Hematopoietic multipotent progenitor cell treated with erythropoietin and hydrocortisone succinate and interleukin-3 and kit ligand, for 15 days (in vitro differentiated cells): Measurements from ENCODE around the gene DCAF7.

ENCODE experiments used
- DNase-seq: peaks from one replicate; pipeline ENCODE4 v3.0.0-alpha.2; 2015; ENCODE audit warnings: low spot score

DCAF7 gene

DNA sequence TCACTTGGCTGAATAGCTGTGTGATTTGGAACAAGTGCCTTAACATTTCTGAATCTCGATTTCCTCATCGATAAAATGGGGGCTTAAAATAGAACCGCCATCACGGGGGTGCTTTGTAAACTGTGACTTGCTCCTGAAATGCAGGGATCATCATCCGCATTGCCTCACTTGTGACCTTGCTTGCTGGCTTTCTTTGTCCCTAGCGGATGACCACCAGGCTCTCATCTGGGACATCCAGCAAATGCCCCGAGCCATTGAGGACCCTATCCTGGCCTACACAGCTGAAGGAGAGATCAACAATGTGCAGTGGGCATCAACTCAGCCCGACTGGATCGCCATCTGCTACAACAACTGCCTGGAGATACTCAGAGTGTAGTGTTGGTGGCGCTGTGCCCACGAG is 38.5 kb downstream of the DCAF7 start:
- no peak for DNase-seq

DNA sequence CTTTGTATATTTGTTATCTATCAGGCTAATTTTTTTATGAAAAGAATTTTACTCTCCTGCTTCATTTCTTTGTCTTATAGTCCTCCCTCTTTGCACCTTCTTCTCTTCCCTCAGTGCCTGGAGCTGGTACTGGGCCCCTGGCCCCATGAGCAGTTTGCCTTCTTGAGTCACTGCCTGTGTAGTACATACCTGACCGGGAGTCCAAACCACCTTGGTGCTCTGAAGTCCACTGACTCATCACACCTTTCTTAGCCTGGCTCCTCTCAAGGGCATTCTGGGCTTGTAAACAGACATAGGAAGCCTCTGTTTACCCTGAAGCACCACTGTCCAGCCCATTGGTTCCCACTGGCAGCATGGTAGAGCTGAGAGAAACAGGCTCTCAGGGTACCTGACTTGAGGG is 39.4 kb downstream of the DCAF7 start:
- no peak for DNase-seq

DNA sequence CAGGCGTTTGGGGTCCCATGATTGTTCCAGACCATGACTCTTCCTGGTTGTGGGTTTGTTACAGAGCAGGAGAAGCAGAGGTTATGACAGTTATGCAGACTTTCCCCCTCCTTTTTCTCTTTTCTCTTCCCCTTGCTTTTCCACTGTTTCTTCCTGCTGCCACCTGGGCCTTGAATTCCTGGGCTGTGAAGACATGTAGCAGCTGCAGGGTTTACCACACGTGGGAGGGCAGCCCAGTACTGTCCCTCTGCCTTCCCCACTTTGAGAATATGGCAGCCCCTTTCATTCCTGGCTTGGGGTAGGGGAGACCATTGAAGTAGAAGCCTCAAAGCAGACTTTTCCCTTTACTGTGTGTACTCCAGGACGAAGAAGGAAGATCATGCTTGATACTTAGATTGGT is 42.5 kb downstream of the DCAF7 start:
- DNase-seq, result no peak

DNA sequence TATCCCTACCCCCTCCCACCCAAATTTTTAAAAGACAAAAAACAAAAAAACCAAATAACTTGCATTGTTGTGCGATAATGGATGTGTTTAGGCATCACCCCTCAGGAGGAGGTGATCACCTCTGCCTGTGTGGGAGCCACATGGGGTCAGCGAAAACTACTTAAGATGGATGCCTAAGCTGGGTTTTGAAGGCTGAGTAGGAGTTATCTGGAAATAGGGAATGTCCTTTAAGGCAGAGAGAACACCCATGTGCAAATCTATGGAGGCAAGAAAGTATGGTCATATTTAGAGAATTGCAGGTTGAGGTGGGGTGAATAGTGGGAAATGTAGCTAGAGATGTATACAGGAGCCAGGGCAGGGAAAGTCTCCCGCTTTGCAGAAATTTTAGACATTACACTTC is 44.9 kb downstream of the DCAF7 start:
- no peak for DNase-seq

DNA sequence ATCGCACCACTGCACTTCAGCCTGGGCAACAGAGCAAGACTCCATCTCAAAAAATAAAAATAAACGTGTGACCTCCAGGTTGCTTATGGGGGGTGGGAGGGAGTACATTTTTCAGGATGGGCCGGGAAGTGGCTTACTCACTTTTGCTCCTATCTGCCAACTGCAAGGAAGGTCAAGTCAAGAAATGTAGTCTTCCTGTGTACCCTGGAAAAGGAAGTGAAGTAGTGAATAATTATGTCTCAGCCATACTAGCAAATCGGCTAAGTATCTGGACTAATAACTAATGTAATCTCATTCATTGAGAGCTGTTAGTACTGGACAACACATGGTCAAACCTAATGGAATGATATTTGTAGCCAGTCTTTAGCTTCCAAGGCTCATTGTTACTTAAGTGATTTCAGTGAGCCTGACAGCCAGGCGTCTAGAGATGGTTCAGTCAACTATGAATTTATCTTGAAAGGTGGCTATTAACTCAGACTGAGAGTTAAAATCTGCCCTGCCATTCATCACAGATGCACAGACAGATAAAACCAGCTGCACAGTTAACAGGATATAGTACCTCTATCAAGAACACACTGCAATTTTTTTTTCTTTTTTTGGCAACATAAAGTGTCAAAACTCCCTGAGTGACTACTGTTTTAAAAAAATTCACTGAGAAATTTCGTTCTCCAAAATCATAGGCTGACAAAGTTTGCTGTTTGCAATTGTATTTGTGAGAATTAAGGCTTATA is 46.7 kb downstream of the DCAF7 start:
- no peak for DNase-seq

DNA sequence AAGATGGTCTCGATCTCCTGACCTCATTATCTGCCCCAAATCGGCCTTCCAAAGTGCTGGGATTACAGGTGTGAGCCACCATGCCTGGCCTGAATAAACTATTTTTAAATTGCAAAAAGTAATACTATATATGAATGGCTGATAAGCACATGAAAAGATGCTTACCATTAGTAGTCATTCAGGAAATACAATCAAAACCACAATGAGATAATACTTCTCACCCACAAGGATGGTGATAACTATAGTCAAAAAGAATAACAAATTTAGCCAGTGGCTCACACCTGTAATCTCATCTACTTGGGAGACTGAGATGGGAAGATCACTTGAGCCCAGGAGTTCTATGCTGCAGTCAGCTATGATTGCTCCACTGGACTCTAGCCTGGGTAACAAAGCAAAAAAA is 48.0 kb downstream of the DCAF7 start:
- DNase-seq, result no peak

DNA sequence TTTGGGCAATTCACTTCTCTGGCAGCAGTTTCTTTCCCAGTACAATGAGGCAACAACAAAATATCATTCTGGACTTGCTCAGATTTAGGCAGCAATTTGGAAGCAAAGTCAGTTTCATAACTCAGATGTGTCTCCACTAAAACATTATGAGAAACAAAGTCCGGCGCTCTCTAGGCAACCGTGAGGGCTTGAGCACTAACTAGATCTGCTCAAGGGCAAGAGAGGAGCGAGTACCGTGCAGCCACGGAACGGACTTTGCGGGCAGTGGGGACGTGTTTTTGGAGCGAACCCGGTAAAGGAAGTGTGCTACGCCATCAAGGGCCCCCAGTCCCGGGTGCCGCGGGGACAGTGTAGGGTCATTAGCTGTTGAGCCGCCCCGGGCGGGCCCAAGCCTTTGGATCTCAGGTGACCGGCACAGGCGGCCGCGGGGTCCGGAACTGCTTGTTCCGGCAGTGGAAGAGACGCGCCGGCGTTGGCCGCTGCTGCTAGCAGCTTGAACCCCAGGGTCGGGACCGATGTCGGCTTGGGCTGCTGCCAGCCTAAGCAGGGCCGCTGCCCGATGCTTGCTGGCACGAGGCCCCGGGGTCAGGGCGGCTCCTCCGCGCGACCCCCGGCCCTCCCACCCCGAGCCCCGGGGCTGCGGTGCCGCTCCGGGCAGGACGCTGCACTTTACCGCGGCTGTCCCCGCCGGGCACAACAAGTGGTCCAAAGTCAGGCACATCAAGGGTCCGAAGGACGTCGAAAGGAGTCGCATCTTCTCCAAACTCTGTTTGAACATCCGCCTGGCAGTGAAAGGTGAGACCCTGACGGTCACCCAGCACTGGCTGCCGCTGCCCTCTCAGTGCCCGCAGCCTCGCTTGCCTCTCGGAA is 50.5 kb downstream of the DCAF7 start, which contains the start of gene TACO1:
Gene TACO1, plus strand, starts transcription at position 327 of the 870 bp plus-strand sequence. Its CDS starts 189 bp downstream, at position 516.
- DNase-seq, result peak; percentile 75

DNA sequence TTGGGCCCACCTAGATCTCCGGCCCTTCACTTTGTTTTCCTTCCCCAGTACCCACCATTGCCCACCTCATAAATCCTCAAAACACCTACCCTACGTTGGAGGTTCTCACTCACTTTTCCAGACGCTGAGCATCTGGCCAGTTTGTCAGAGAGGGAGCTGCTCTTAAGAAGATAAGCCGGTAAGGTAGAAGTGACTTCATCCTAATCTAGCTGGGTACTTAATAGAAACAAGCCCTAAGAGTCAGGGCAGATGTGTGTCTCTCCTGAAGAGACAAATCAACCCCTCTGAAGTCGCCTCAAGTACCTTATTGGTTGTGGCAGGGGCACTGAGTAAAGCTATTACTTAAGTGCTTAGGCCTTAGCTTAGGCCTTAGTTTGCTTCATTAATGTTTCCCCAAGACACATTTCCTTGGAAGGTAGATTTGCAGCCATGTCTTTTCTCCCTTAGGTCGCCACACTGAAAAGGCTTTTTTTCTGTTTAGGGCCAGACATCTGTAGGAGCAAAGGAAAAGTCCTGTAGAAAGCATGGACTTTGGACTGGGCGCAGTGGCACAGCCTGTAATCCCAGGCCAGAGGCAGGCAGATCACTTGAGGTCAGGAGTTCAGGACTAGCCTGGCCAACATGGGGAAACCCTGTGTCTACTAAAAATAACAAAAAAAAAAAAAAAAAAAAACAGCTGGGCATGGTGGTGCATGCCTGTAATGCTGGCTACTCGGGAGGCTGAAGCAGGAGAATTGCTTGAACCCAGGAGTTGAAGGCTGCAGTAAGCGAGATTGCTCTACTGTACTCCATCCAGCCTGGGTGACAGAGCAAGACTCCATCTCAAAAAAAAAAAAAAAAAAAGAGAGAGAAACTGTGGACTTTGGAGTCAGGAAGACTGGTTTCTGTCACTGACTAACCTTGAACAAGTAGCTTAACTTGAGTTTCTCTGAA is 51.4 kb downstream of the DCAF7 start:
- peak; percentile 56 for DNase-seq

DNA sequence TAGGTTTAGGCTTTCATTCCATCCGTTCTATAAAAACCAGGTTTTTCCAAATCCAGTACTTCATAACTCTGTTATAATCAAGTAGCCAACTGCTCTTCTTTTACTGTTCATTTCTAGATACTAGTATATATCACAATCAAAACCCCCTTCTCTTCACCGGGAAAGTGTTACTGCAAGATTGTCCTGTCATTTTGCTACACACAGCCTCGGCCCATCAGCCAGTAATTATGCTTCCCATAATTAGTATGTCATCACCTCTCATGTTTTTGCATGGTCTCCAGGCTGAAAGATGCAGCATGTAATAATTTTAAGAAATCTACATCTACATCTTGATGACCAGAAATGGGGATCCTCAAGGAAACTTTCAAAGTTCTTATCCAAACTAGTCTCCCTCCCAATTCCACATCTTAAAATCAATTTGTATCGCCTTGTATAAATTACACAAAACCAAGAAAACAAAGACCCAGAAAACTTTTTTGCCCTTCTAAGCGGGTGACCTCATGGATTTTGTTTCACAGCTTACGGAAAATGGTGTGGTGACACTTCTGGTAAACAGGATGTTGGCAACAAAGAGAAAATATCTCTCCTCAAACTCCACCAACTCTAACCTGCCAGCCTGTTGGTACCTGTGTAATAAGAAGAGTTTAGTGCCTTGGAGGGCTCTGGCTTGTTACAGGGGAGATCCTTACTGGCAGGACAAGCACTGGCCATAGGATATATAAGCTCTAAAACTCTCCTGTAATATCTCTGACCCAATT is 59.7 kb downstream of the DCAF7 start:
- no peak for DNase-seq

DNA sequence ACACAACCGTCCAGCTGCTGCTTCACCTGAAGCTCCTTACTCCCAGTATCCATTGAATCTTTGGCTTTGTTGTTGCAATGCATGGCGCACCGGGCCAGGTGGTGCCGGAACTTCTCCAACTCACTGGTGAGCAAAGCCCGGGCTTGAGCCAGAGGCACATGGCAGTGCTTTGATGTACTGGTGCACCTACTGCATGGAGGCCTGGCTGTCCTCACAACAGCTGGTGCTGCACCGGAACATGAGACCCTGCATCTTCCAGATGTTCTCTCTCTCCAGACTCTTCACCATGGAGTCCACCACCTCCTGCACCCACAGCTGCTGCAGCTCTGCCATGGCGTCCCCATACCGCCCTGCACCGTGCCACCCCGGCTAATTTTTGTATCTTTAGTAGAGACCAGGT is 60.6 kb downstream of the DCAF7 start:
- DNase-seq, result no peak

DNA sequence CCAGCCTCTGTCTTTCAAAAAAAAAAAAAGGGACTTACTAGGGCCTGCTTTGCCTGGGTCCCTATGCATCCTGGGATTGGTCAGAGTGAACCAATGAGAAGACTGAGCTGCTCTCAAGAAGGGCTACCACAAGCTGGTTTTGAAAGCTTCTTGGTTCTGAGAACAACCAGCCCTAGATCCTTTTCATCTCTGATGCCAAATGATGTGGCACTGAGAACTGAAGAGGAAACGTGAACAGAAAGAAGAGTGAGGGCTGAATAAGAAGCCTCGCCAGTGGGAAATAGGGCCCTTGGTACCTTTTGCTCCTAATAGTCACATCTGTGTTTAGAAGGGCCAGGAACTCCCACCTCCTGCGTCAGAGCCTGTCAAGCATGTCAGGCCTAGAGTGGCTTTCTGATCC is 61.1 kb downstream of the DCAF7 start:
- no peak for DNase-seq

DNA sequence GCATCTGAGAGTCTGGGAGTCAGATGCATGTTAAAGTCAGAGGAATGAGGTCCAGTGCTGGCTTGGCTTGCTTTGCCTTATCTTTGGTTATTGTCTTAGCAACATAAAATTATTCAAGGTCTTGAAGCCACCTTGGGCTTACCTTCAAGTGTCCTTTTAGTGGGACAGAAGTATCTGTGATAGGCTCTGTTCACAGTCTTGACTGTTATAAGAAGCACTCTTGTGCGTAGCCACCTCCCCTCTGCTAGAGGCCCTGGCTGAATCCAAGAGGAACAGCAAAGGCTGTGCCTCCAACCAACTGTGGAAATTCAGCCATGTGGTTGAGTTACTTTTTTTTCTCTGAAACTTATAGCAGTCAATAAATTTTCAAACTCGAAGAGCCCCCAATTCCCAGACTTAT is 63.4 kb downstream of the DCAF7 start:
- DNase-seq, result no peak

DNA sequence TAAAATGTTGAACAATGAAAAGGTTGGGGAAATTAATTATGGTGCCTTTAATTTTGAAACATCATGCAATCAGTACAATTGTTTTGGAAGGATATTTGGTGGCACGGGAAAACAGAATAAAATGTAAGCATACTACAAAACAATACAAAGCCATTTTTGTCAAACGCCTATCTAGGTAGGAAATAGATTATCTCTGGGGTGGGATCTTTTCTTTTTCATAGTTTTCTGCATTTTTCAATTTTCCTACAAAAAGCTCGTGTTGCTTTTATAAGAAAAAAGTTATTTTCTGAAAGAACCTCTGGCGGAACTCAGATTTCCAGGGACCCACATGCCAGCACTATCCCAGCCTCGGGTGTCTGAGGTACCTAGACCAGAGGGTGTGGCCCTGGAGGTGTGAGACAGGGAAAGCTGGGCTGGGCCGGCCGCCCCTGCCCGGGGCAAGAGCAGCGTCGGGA is 71.0 kb downstream of the DCAF7 start:
- no peak for DNase-seq

DNA sequence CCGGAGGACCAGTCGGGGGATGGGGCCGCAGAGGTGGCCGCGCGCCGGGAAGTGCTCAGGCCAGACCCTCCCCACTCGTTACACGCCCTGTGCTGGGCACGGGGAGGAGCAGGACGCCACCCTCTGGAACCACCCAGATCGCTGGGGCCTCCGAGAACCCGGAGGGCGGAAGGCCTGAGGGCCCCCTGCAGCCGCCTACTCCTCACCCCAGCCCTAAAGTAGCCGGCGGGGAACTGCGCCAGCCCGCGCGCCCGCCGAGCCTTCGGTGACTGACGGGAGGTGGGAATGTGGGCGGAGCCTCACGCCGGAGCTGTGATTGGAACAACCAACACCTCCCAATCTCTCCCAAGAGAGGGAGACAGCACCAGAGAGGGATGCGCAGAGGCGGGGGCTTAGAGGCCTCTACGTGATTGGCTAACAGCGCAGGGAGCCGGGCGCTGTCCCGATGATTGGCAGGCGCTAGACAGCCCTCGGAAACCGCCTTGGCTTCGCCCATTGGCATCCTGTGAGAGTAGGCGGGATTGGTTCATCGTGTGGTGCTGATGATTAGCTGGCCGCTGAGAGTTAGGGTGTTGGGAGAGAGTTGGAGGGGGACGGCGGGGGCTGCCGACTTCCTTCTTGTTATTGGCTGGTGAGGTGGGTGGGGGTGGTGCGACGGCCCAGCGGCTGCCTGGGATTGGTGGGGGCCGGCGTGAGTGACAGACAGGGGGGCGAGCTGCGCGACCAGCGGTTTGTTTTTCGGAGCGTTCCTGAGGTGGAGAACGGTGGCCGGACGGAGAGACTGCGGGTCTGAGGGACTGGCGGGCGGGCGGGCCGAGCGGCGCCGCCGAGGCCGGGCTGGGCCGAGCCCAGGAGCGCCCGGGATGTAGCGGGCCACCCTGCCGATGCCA is 71.7 kb downstream of the DCAF7 start, which contains the start of gene MAP3K3:
Gene MAP3K3, plus strand, starts transcription at position 734 of the 890 bp plus-strand sequence. CDS start 343 bp downstream, outside the sequence.
- peak; percentile 97 for DNase-seq

DNA sequence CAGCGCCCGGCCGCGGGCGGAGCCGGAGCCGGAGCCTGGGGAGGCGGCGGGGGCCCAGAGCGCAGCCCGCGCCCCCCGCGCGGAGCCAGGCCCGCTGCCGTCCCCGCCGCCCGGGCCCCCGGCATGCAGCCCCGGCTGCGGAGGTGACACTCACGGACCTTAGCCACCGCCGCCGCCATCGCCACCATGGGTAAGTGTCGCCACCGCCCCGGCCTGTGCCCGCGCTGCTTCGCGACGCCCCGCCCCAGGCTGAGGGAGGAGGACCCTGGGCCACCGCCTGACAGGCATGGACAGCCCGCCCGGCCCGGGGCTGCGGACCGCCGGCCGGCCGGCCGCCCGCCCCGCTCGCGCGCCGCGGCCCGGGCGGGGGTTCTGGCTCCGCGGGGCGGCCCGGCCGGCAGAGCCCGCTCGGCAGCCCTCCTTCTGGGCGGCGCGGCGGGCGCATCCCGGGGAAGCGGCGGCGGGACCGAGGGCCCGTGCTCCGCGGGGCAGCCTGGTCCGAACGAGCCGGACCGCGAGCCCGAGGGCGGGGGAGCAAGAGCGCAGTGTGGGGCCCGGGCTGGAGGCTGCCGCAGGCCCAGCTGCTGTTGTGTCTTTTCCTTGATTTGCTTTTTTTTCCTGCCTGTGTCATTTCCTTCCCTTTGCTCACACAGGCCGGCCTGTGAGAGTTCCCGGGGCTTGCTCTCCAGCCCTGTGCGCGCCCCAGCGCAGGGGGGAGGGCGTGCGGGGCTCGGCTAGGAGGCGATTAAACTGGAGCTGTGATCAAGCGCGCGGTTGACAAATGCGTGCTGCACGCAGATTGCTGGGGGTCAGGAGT is 72.5 kb downstream of the DCAF7 start:
- peak; percentile 51 for DNase-seq

DNA sequence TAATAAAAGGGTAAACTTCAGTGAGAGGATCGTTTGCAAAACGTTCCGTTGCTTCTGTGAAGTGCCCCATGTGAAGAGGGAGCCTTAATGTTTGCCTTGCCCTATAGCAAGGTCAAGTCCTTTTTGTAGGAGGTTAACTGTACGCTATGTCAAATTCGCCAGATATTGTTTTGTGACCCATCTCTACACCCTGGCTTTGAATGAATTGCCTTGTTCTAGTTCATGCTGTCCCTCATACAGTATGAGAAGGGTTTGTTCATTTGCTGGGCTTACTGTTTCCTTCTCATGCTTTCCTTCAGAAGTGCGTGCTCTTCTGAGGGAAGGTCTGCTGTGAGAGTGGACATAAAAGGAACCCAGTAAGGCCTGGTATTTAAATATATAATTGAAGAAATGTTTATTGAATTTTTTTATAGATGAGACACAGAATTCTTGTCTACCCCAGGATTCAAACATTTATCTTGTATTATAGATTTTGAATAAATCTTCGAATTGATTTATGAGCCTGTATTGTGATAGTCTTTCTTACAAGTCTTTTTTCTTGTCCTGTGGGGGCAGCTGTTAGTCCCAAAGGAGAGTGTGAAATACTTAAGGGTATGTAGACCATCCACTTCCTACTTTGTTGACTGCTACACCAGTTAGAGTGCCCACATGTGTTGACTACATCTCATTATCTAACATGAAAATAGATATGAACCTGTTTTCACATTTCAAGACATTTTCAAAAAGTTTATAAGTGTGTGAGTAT is 73.7 kb downstream of the DCAF7 start:
- no peak for DNase-seq

DNA sequence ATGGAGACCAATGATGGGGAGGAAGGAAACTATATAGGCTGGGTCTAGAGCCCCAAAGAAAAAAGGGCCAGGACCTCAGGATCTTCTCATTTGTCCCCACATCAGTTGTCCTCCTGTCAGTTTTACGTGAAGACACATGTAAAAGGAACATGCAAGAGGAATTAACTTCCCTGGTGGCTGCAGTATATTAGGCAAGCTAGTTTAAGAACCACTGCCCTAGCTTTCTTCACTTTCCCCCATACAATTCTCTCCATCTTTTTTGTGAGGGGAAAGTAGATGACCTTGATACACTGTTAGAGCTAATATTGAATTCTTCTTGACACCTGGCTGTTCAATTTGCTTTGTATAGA is 74.2 kb downstream of the DCAF7 start:
- DNase-seq, result no peak

DNA sequence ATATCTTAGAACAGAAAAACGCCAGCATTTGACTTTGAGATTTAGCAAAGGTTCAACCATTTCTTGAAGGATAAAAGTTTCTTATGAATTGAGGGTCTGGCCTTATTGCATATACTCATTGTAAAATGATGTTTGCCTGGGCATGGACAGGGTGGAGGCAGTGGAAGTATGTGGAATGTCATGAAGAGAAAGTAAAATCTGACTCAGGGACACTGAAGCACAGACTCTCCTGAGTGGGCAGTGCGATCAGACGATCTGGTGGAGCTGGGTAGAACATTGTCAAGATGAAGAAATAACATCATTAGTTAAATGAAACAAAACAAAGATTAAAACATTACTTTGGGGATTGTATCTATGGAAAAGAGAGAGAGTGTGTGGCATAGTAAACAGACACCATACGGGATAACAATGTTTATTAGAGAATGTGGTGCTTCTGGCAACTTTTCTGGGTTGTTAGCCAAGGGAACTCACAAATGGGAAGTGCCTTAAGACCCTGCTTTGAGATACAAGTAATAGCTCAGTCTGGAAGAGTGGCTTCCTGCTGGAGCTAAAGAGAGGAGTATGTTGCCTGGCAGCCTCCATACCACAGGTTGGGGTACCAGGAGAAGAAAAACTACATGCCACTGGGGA is 76.4 kb downstream of the DCAF7 start:
- no peak for DNase-seq
